Psoas muscle (tissue), 8 donors: ENCODE data around the gene AIG1. TPM values are rescaled to one million over a fixed set of nuclear protein-coding genes. Genes with fewer than 3 reads are reported as not detected.

Experiments used
- ATAC-seq, 4 donors: fragments of 200-7000 bp; cut with Tn5 transposase; one replicate each; pipeline ENCODE4 v1.9.1; 2020; ENCODE audit warnings: moderate library complexity in 3 of 4, mild to moderate bottlenecking in 2 of 4
- DNase-seq, 2 donors: peaks; one replicate each; pipeline ENCODE4 v3.0.0-alpha.2; 2020
- H3K27ac ChIP-seq: fragments of 200-600 bp; one replicate; pipeline ENCODE4 v1.8.0; 2022
- H3K27me3 ChIP-seq, 3 donors: fragments of 200-600 bp in 1 of 3; one replicate each; pipeline versions ENCODE4 v1.6.1 to v1.8.0; 2013 to 2022; ENCODE audit warnings: low read length in 2 of 3, mild to moderate bottlenecking in 2 of 3, moderate library complexity in 1 of 3; ENCODE audit not compliant: insufficient read depth in 3 of 3
- H3K36me3 ChIP-seq, 2 donors: fragments of 200-600 bp in 1 of 2; one replicate each; pipeline versions ENCODE4 v1.6.1 to v1.8.0; 2013 to 2022; ENCODE audit warnings: low read depth in 1 of 2, mild to moderate bottlenecking in 1 of 2, moderate library complexity in 1 of 2; ENCODE audit not compliant: insufficient read depth in 1 of 2
- H3K4me1 ChIP-seq: fragments of 200-600 bp; one replicate; pipeline ENCODE4 v1.8.0; 2022
- H3K4me3 ChIP-seq: fragments of 200-600 bp; one replicate; pipeline ENCODE4 v1.8.0; 2022; ENCODE audit warnings: mild to moderate bottlenecking
- H3K9me3 ChIP-seq: fragments of 200-600 bp; one replicate; pipeline ENCODE4 v1.8.0; 2022
- WGBS, 3 donors: extraction: QIAGEN DNeasy Blood & Tissue Kit; methylation state at CpG; one replicate each; pipeline versions ENCODE4 v1.1.6 to v1.1.7; 2013; 5-methylcytosine and 5-hydroxymethylcytosine counted together
- intact Hi-C, 2 donors: fragments of 100-400 bp; cut with DNase I; formaldehyde crosslinking; loops; one replicate each; pipeline versions ENCODE4 v1.11.0 to v1.14.2; 2022
- polyA plus RNA-seq, 3 donors: library from polyadenylated mRNA; stranded (reverse); fragments of 200-250 nt; gene quantifications; one replicate each; pipeline ENCODE4 v1.2.3, GENCODE V29; 2013
- total RNA-seq, 4 donors: library from RNA; stranded (reverse); fragmentation: NEBNext Ultra II Directional in 2 of 4; extraction: Animal tissue kit (Norgen Biotek cat#: 25700) in 2 of 4; gene quantifications; one replicate each; pipeline versions ENCODE4 v1.2.1 to v1.2.4, GENCODE V29; 2021 to 2023
- TF ChIP-seq, protein P1 (sequence below): fragments of 200-600 bp; IDR thresholded peaks from one replicate; pipeline ENCODE4 v1.8.0; 2022; ENCODE audit warnings: antibody characterized with exemption
- donor health status: healthy with polysubstance abuse.
- donor health status: DM: no; HTN: no; CAD: no; lungs with moderate emphysema.
- donor health status: Bipolar disorder and iron deficiency.
- donor health status: healthy.
- donor health status: DM: yes; HTN: yes; CAD: no.
- donor health status: DM: no; HTN: no; CAD: no.
- donor health status: DM: no; HTN: no; CAD: no.
- donor health status: DM: yes; HTN: yes; CAD: no.

Gene AIG1
- total and polyA plus RNA-seq, 7 donors: 4.0 to 24.6 (median 5.8) TPM

GRCh38 chr6:143058987-143059386, 1.7 kb upstream of the AIG1 start:
- no peaks in the 10 kb centered on the region for H3K27me3 ChIP-seq
- intact Hi-C loops: loop anchor here (5.0 to 10.0 kb wide), 2 partner anchors 112 to 176 kb away; partner anchors contain the start of gene HIVEP2 (in 1 of the 2)
- H3K4me1 ChIP-seq: peaks cover 36% of the 10 kb centered on the region
- no peaks in the 10 kb centered on the region for H3K9me3 ChIP-seq
- TF ChIP-seq, protein P1, sequence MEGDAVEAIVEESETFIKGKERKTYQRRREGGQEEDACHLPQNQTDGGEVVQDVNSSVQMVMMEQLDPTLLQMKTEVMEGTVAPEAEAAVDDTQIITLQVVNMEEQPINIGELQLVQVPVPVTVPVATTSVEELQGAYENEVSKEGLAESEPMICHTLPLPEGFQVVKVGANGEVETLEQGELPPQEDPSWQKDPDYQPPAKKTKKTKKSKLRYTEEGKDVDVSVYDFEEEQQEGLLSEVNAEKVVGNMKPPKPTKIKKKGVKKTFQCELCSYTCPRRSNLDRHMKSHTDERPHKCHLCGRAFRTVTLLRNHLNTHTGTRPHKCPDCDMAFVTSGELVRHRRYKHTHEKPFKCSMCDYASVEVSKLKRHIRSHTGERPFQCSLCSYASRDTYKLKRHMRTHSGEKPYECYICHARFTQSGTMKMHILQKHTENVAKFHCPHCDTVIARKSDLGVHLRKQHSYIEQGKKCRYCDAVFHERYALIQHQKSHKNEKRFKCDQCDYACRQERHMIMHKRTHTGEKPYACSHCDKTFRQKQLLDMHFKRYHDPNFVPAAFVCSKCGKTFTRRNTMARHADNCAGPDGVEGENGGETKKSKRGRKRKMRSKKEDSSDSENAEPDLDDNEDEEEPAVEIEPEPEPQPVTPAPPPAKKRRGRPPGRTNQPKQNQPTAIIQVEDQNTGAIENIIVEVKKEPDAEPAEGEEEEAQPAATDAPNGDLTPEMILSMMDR: no peak
- H3K4me3 ChIP-seq: peak overlapping the region; percentile 70
- no peak for DNase-seq
- H3K36me3 ChIP-seq: no peaks in the 10 kb centered on the region
- peak overlapping the region; percentile 94 for H3K27ac ChIP-seq
- 84 to 89% (median 87%) methylated on average over 7 of the region's 7 CpGs for WGBS, 3 donors
- no peak for ATAC-seq

- TF ChIP-seq, protein P1: no peak
- Histone ChIP-seq H3K9me3 (no peaks in the 10 kb centered on the region), H3K4me1 (peaks cover 36% of the 10 kb centered on the region), H3K4me3 (peak overlapping the region; percentile 70), H3K27ac (peak overlapping the region; percentile 94), H3K36me3 (no peaks in the 10 kb centered on the region), H3K27me3 (no peaks in the 10 kb centered on the region)
- ATAC-seq (peak; percentile 85 to 88 (median 86)), DNase-seq (peak in 1 of 2 donors; percentile 23)
- 1 to 3% (median 2%) methylated on average over 8 of the region's 8 CpGs for WGBS, 3 donors
- intact Hi-C loops: loop anchor here (2.0 to 10.0 kb wide), 5 partner anchors 95 to 175 kb away; partner anchors contain the start of gene HIVEP2 (in 1 of the 2)
These were observed 881 bp upstream of the AIG1 start for GRCh38 chr6:143059663-143060353.

- Histone ChIP-seq H3K4me1 (peaks cover 36% of the 10 kb centered on the region), H3K27ac (peak overlapping the region; percentile 94), H3K4me3 (peak overlapping the region; percentile 70), H3K36me3 (no peaks in the 10 kb centered on the region), H3K27me3 (no peaks in the 10 kb centered on the region), H3K9me3 (no peaks in the 10 kb centered on the region)
- ATAC-seq (peak; percentile 74 to 84 (median 81)), DNase-seq (peak; percentile 88 to 90)
- TF ChIP-seq, protein P1: no peak
- WGBS, 3 donors: 0% methylated on average over 37 to 48 of the region's 52 CpGs
- intact Hi-C loops: loop anchor here (2.0 to 10.0 kb wide), 3 partner anchors 94 to 154 kb away; no protein-coding TSS in a partner anchor
These were observed 309 bp upstream of the AIG1 start for GRCh38 chr6:143060354-143060805.

DNA sequence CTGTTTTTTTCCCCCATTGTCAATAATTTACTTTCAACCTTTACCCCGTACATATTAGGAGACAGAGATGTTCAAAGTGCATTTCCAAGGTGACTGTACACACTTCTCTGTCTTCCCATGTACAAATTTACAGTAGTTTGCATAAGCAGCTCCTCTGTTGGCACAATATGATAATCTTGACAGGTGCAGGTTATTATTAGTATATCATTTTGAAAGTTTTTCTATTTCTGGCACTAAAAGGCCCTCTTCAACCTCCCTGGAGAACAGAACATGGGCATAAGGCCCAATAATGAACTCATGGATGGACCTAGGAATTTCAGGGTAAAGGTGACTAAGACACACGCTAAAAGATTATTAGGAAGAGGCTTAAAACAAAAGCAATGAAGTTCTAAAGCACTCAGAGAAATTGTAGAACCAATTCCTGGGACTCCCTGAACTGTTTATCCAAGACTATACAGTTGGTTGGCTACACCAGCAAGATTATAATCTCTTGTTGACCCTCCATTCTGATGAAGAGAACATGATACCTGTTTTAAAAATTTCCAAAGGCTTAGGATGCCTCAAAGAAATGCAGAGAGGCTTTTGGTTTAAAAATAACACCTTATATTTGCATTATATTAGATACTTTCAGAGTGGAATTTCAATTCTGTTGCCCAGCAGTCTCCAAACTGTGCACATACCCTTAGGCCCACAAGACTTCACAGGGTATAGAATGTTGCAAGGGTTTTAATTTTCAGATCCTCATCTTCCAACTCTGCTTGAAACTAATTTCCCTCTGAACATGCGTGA, 1.1 kb downstream of the AIG1 start:
- intact Hi-C loops: loop anchor here (1.0 to 10.0 kb wide), 4 partner anchors 93 to 153 kb away; no protein-coding TSS in a partner anchor
- ATAC-seq (peak; percentile 50 to 74 (median 63)), DNase-seq (no peak)
- Histone ChIP-seq H3K27ac (peak overlapping the region; percentile 94), H3K4me1 (peaks cover 36% of the 10 kb centered on the region), H3K36me3 (no peaks in the 10 kb centered on the region), H3K27me3 (no peaks in the 10 kb centered on the region), H3K4me3 (peak overlapping the region; percentile 70), H3K9me3 (no peaks in the 10 kb centered on the region)
- TF ChIP-seq, protein P1: no peak
- WGBS, 3 donors: 14 to 31% (median 17%) methylated on average over 3 of the region's 3 CpGs
